AG09319 (cell line): ENCODE measurements around the gene PITPNC1.
"Not testable (repeated sequence)": the region's sequence is repeated elsewhere in the genome, so short reads cannot be mapped to it uniquely, and the experiment has no call there.

Source experiments
- DNase-seq: peaks from one replicate; pipeline ENCODE4 v3.0.0-alpha.2; 2010; ENCODE audit warnings: low read depth; ENCODE audit errors: extremely low read depth
- TF ChIP-seq, protein P1 (sequence below): IDR thresholded peaks from 2 replicates; pipeline ENCODE4 v1.5.1; 2011; ENCODE audit warnings: low read depth, mild to moderate bottlenecking, inconsistent platforms, low read length, moderate library complexity

PITPNC1 gene

DNA sequence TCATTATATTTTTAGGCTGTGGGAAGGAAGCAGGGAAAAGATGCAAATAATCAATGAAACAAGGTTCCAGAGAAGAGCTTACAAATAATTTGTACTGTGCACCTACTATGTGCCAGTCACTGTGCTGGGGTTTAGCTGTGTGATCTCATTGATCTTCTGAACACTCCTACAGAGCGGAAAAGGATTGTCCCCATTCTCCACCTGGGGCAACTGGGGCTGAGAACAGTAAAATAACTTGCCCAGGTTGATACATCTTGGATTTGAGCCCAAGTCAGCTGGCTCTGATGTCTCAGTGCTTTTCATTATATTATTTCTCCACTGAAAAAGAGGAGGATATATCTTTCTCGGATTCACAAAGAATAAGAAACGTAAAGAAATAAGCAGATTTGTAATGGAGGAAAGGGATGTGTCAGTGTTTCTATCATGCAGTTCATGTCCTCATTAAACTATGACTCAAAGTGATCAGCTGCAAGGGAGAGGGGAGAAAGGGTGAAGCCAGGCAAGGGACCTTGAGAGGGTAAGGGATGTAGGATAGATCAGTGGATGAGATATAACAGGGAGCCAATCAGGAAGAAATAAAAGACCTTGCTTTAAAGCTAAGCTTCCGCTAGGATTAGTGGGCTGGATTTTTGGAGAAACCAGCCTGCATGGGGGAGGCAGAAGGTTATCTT lies 197.0 kb downstream of the PITPNC1 start:
- TF ChIP-seq, protein P1, sequence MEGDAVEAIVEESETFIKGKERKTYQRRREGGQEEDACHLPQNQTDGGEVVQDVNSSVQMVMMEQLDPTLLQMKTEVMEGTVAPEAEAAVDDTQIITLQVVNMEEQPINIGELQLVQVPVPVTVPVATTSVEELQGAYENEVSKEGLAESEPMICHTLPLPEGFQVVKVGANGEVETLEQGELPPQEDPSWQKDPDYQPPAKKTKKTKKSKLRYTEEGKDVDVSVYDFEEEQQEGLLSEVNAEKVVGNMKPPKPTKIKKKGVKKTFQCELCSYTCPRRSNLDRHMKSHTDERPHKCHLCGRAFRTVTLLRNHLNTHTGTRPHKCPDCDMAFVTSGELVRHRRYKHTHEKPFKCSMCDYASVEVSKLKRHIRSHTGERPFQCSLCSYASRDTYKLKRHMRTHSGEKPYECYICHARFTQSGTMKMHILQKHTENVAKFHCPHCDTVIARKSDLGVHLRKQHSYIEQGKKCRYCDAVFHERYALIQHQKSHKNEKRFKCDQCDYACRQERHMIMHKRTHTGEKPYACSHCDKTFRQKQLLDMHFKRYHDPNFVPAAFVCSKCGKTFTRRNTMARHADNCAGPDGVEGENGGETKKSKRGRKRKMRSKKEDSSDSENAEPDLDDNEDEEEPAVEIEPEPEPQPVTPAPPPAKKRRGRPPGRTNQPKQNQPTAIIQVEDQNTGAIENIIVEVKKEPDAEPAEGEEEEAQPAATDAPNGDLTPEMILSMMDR: no peak

DNA sequence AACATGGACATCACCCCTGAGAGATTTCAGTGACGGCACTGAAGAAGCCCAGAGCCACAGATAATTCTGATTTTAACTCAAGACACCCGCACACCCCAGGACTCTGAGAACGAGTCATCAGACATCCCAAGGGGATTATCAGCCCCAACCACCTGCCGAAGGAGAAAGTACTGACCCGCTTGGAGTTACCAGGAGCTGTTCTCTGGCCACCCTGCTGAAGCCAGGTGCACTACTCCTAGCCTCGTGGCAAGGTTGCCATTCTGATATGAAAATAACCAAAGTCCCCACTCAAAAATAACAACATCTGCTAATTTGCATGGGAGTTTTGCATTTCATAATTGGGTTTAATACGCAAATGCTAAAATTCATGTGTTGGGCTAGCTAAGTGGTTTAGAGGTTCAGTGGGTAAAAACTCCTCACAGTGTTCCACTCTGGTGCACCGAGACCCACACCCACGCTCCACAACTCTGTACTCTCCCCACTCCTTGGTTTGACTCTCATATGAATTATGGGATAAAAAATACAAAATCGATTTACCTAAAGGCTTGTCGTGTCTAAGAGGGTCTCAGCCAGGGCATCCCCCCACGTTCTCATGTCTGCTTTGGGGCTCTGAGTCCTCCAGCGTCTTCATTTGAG lies 197.7 kb downstream of the PITPNC1 start:
- DNase-seq: no peak
- TF ChIP-seq, protein P1: no peak

More for the DNA sequence above, 197.0 kb downstream of the PITPNC1 start:
- no peak for DNase-seq

DNA sequence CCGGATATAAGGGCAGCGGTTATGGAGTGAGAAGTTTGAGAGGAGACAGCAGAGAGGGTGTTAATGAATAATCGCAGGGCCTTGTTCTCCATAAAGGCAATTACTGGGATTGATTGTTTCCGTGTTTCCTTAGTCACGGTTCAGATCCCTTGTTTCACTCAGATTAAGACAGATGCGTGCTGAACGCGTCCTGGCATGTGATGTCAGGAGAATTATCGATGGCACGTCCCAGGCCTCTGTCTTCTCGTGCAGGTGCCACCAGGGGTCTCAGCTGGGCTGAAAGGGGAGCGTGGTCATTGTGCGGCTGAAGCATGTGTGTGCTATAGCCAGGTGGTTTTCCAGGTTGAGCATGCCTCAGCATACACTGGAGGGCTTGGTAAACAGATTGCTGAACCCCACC lies 198.2 kb downstream of the PITPNC1 start:
- TF ChIP-seq, protein P1: no peak
- no peak for DNase-seq

DNA sequence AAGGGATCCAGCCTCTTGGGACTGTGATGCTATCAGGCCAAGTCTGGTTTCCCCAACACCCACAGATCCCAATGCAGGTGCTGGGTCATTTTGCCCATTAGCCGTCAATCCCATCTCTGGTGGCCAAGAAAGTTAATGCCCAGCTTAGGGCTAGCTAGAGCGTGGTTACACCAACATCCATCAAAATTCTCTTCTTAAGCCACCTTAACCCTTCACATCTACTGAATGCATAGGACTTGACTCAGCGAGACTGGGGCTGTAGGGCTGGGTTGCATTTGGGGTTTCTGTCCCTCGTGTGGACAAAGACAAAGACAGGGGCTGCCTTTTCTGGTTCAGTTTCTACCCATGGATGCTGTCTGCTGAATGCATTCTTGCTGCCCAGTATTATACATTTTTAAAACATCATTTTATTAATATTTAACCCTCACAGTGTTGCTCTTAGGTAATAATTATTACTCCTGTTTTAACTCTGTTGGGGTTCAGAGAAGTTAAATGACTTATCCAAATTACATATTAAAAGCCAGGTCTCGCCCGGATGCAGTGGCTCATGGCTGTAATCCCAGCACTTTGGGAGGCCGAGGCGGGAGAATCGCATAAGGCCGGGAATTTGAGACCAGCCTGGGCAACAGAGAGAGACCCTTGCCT lies 199.5 kb downstream of the PITPNC1 start:
- no peak for DNase-seq
- TF ChIP-seq, protein P1: no peak

DNA sequence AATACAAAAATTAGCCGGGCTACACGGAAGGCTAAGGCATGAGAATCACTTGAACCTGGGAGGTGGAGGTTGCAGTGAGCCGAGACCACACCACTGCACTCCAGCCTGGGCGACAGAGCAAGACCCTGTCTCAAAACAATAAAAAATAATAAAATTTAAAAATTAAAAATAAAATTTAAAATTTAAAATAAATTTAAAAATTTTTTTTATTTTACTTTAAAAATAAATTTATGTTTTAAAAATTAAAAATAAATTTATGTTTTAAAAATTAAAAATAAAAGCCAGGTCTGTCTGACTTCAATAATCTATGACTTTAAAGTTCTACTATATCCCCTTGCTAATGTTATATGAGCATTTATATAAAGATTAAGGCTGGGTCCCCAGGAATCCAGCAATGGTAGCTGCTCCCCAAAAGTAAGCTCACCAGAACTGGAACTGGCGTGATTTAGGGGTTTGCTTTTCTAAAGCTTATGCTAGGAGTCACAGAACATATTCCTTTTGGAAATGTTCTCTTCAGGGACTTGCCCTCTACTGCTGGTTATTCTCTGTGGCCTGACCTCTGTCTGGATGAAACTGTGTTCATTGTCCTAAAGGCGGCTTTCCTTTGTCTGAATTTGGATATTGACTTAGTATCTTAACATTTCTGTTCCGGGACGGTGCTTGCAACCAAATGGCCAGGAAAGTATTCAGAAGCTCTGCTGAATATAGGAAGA lies 200.5 kb downstream of the PITPNC1 start:
- TF ChIP-seq, protein P1: no peak
- no peak for DNase-seq

DNA sequence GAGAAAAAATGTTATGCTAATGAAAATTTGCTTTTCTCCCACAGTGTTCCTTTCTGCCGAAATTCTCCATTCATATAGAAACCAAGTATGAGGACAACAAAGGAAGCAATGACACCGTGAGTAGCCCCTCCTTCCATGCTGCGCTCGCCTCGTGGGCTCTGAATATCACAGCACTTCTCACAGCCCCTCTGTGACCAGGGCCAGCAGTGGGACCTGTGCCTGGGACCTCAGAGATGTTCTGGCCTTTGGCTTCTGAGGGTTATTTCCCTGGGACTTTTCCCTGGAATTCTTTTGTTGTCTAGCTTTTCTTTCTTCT lies 201.0 kb downstream of the PITPNC1 start:
- DNase-seq: no peak
- TF ChIP-seq, protein P1: no peak

DNA sequence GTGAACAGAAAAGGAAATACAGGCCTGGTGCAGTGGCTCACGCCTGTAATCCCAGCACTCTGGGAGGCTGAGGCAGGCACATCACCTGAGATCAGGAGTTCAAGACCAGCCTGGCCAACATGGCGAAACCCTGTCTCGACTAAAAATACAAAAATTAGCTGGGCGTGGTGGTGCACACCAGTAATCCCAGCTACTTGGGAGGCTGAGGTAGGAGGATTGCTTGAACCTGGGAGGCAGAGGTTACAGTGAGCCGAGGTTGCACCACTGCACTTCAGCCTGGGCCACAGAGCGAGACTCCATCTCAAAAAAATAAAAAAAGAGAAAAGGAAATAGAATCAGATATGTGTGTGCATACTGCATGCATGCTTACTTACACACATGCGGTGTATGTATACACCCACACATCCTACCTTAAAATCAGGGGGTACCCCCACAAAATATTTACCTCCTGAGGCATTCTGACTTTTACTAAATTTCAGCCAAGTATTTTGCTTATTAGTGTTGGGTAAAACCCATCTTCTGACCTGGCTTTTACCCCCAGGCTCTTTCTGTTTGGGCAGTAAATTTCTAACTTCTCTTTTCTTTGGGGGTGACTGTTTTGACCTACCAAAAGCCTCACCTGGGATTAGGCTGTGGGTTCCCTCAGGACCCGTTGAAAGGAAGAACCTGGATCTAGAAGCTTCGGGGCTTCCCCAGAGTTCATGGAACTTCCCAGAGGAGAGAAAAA lies 201.8 kb downstream of the PITPNC1 start:
- not testable (repeated sequence) for DNase-seq
